Mesenchymal stem cell (in vitro differentiated cells and primary cell): ENCODE measurements around the gene ABCA4.

Experiments used
- DNase-seq: peaks from one replicate; pipeline ENCODE4 v3.0.0-alpha.2; 2013
- H2AFZ ChIP-seq: one replicate; pipeline ENCODE4 v1.6.1; 2013; ENCODE audit warnings: low read depth, mild to moderate bottlenecking, control low read depth, inconsistent platforms, low read length, moderate library complexity
- H2AK5ac ChIP-seq: 2 replicates; pipeline ENCODE4 v1.6.1; 2013; ENCODE audit warnings: low read length, moderate library complexity, mild to moderate bottlenecking, inconsistent platforms; ENCODE audit not compliant: severe bottlenecking
- H2BK120ac ChIP-seq: one replicate; pipeline ENCODE4 v1.6.1; 2013; ENCODE audit warnings: low read depth, mild to moderate bottlenecking, inconsistent platforms, low read length, moderate library complexity
- H2BK12ac ChIP-seq, 2 experiments: one replicate each; pipeline ENCODE4 v1.6.1; 2013; ENCODE audit warnings: inconsistent platforms in 2 of 2, low read length in 2 of 2, mild to moderate bottlenecking in 2 of 2, moderate library complexity in 2 of 2, control low read depth in 1 of 2
- H2BK15ac ChIP-seq: one replicate; pipeline ENCODE4 v1.6.1; 2013; ENCODE audit warnings: mild to moderate bottlenecking, low read depth, inconsistent platforms; ENCODE audit not compliant: poor library complexity, severe bottlenecking
- H2BK5ac ChIP-seq: 2 replicates; pipeline ENCODE4 v1.6.1; 2013; ENCODE audit warnings: low read depth, mild to moderate bottlenecking, low read length, control low read depth, inconsistent platforms; ENCODE audit not compliant: poor library complexity, severe bottlenecking
- H3K14ac ChIP-seq, 2 experiments: one replicate each; pipeline ENCODE4 v1.6.1; 2013; ENCODE audit warnings: inconsistent platforms in 2 of 2, low read length in 2 of 2, control low read depth in 1 of 2, mild to moderate bottlenecking in 1 of 2, moderate library complexity in 1 of 2
- H3K18ac ChIP-seq, 2 experiments: one replicate each; pipeline ENCODE4 v1.6.1; 2013; ENCODE audit warnings: inconsistent platforms in 2 of 2, low read length in 2 of 2, control low read depth in 1 of 2, low read depth in 1 of 2, mild to moderate bottlenecking in 1 of 2
- H3K23ac ChIP-seq, 2 experiments: one replicate each; pipeline ENCODE4 v1.6.1; 2013; ENCODE audit warnings: inconsistent platforms in 2 of 2, low read length in 2 of 2, mild to moderate bottlenecking in 2 of 2, moderate library complexity in 2 of 2, control low read depth in 1 of 2
- H3K27ac ChIP-seq: 2 replicates; pipeline ENCODE4 v1.5.1; 2013; ENCODE audit warnings: mild to moderate bottlenecking, moderate library complexity, low read length, control low read depth, inconsistent platforms; ENCODE audit not compliant: poor library complexity, severe bottlenecking
- H3K27me3 ChIP-seq, 2 experiments: 2 replicates each; pipeline versions ENCODE4 v1.6.1 to v1.7.0; 2013; ENCODE audit warnings: low read length in 2 of 2, mild to moderate bottlenecking in 2 of 2, moderate library complexity in 2 of 2, control low read depth in 1 of 2, inconsistent platforms in 1 of 2; ENCODE audit not compliant: control insufficient read depth in 1 of 2, insufficient read depth in 1 of 2
- H3K36me3 ChIP-seq, 2 experiments: 2 replicates each; pipeline versions ENCODE4 v1.6.1 to v1.7.0; 2013; ENCODE audit warnings: low read length in 2 of 2, control low read depth in 1 of 2, inconsistent platforms in 1 of 2, low read depth in 1 of 2, mild to moderate bottlenecking in 1 of 2; ENCODE audit not compliant: insufficient read depth in 2 of 2, control insufficient read depth in 1 of 2
- H3K4ac ChIP-seq, 2 experiments: one replicate each; pipeline ENCODE4 v1.6.1; 2013; ENCODE audit warnings: inconsistent platforms in 2 of 2, low read length in 2 of 2, mild to moderate bottlenecking in 2 of 2, moderate library complexity in 2 of 2, control low read depth in 1 of 2, low read depth in 1 of 2
- H3K4me1 ChIP-seq: 2 replicates; pipeline ENCODE4 v1.6.1; 2013; ENCODE audit warnings: low read depth, low read length, control low read depth; ENCODE audit not compliant: control insufficient read depth, insufficient read depth
- H3K4me2 ChIP-seq: 2 replicates; pipeline ENCODE4 v1.6.1; 2013; ENCODE audit warnings: low read length, mild to moderate bottlenecking, inconsistent platforms; ENCODE audit not compliant: poor library complexity, severe bottlenecking
- H3K4me3 ChIP-seq, 2 experiments: 2 replicates each; pipeline versions ENCODE4 v1.5.1 to v1.7.0; 2013; ENCODE audit warnings: low read length in 2 of 2, mild to moderate bottlenecking in 2 of 2, control low read depth in 1 of 2, low read depth in 1 of 2; ENCODE audit not compliant: insufficient read depth in 1 of 2
- H3K79me1 ChIP-seq: replicated peaks from 2 replicates; pipeline ENCODE4 v1.6.1; 2013; ENCODE audit warnings: mild to moderate bottlenecking, control low read depth, low read length, inconsistent platforms; ENCODE audit not compliant: poor library complexity, severe bottlenecking
- H3K9ac ChIP-seq: 2 replicates; pipeline ENCODE4 v1.7.0; 2013; ENCODE audit warnings: mild to moderate bottlenecking, low read length, moderate library complexity
- H3K9me3 ChIP-seq: 2 replicates; pipeline ENCODE4 v1.7.0; 2013; ENCODE audit warnings: mild to moderate bottlenecking, low read length; ENCODE audit not compliant: control insufficient read depth
- H4K8ac ChIP-seq: one replicate; pipeline ENCODE4 v1.6.1; 2013; ENCODE audit warnings: inconsistent platforms, mild to moderate bottlenecking, low read length, moderate library complexity
- H4K91ac ChIP-seq: one replicate; pipeline ENCODE4 v1.6.1; 2013; ENCODE audit warnings: mild to moderate bottlenecking, low read length, inconsistent platforms
- WGBS: methylation state at CpG from one replicate; pipeline ENCODE4 v1.1.7; 2013; ENCODE audit warnings: mixed read lengths; 5-methylcytosine and 5-hydroxymethylcytosine counted together

Gene ABCA4

DNA sequence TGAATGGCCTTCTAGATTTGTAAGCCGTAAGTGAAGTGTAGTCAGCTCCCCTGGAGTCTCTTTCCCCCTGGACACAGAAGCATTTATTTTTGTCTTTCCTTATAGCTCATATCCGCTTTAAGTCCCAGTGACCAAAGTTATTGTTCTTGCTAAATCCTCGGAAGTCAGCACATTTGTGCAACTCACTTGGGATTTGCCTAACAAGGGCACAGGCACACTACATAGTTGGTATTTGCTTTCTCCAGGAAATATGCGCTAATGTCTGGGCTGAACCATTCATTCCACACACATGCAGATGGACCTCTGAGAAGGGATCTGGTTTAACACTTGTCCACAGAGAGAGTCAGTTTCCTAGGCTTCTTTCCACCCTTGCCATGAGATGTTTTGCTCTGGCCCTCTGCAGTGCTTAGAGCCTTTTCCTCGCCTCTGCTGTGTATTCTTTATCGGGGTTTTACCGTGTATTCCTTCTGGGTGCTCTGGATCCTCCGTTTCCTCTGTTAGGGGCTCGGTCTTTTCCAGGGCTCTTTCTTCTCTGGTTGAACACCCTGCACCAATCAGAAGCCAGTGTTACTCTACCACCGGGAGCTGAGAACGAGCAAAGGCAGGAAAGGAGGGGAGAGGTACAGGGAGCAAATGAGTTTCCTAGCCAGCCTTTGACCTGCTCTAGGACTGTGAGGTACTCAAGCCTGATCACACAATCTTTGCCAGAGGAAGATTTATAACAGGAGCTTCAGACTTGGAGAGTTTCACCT lies 72.4 kb downstream of the ABCA4 start:
- Histone ChIP-seq H3K18ac (no peak overlapping the region), H4K8ac (peak overlapping the region; percentile 55), H2BK15ac (no peak overlapping the region), H3K4me2 (no peak overlapping the region), H3K79me1 (peaks cover 4% of the 10 kb centered on the region), H3K27ac (peak overlapping the region; percentile 67), H2AK5ac (no peak overlapping the region), H3K14ac (no peak overlapping the region), H2BK120ac (no peak overlapping the region), H3K4me3 (no peak overlapping the region), H3K4me1 (peaks cover 26% of the 10 kb centered on the region), H3K9me3 (no peaks in the 10 kb centered on the region), H3K9ac (peak overlapping the region; percentile 21), H3K4ac (peak overlapping the region in 1 of 2 experiments; percentile 7), H2AFZ (no peak overlapping the region), H4K91ac (no peak overlapping the region), H2BK5ac (no peak overlapping the region), H3K27me3 (no peaks in the 10 kb centered on the region), H3K36me3 (no peaks in the 10 kb centered on the region), H3K23ac (no peak overlapping the region), H2BK12ac (no peak overlapping the region)
- WGBS: 58% methylated on average over 11 of the region's 11 CpGs
- peak; percentile 74 for DNase-seq

DNA sequence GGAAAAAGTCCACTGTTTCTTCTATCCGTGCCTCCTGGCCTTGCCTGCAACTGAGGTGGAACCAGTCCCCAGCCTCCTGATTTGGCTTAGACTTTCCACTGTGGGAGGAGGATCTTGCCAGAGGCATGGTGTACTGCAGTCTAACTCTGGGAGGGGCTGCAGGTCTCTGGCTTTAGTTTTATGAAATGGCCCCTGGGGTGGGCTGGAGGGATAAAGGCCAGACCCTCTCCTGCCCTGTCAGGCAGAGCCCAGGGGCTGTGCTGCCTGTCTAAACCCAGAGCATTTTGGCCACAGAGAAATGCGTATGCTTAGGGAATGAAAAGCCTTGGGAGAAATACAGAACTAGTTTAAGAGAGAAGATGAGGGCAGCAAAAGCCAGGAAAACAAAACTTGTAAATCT lies 73.0 kb downstream of the ABCA4 start:
- WGBS: 85% methylated on average over 2 of the region's 2 CpGs
- peaks cover 28% of the 10 kb centered on the region for H3K4me1 ChIP-seq
- H3K4ac ChIP-seq: peak overlapping the region in 1 of 2 experiments; percentile 66
- no peaks in the 10 kb centered on the region for H3K9me3 ChIP-seq
- H4K8ac ChIP-seq: peak overlapping the region; percentile 12
- no peak overlapping the region for H2BK15ac ChIP-seq
- H3K9ac ChIP-seq: peak overlapping the region; percentile 21
- H3K18ac ChIP-seq: peak overlapping the region; percentile 50 to 71
- peak overlapping the region; percentile 67 for H3K27ac ChIP-seq
- H4K91ac ChIP-seq: peak overlapping the region; percentile 59
- H3K4me3 ChIP-seq: no peak overlapping the region
- H2BK5ac ChIP-seq: peak overlapping the region; percentile 68
- H3K4me2 ChIP-seq: no peak overlapping the region
- H2BK12ac ChIP-seq: no peak overlapping the region
- H3K23ac ChIP-seq: no peak overlapping the region
- no peaks in the 10 kb centered on the region for H3K27me3 ChIP-seq
- no peak for DNase-seq
- no peak overlapping the region for H2AFZ ChIP-seq
- H2BK120ac ChIP-seq: no peak overlapping the region
- no peak overlapping the region for H3K14ac ChIP-seq
- H3K79me1 ChIP-seq: peaks cover 4% of the 10 kb centered on the region
- H2AK5ac ChIP-seq: peak overlapping the region; percentile 79
- H3K36me3 ChIP-seq: no peaks in the 10 kb centered on the region

DNA sequence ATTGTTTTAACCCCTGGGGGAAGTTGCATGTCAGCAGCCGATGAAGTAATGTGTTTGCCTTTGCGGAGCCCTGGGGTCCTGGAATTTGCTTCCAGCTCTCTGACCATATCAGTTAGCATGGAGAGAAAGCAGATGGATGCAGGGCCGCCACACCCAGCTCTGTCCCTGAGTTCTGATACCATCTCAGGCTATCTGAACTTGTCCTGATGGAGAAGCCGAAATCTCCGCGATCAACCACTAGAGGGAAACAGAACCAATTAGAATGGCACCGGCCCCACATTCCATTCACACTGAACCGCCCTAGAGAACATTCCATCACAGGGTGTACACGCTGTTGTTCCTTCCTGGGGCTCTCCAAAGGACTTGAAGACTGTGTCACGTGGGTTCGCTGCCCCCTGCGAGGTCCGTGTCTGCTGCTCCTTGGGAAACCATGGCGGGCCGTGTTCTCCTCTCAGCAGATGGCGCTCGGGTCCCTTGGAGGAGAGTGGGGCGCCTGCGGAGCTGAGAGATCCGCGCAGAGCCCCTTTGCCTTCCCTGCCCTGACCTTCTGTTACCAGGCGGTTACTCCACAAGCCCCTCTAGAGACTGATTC lies 75.4 kb downstream of the ABCA4 start:
- H2BK5ac ChIP-seq: peak overlapping the region; percentile 50
- no peak overlapping the region for H2BK120ac ChIP-seq
- H2BK15ac ChIP-seq: no peak overlapping the region
- H3K36me3 ChIP-seq: no peaks in the 10 kb centered on the region
- no peak overlapping the region for H2AK5ac ChIP-seq
- peaks cover 26% of the 10 kb centered on the region for H3K4me1 ChIP-seq
- H4K91ac ChIP-seq: no peak overlapping the region
- peak overlapping the region in 1 of 2 experiments; percentile 26 for H3K4ac ChIP-seq
- H3K27me3 ChIP-seq: no peaks in the 10 kb centered on the region
- DNase-seq: peak; percentile 94
- peak overlapping the region; percentile 75 for H3K9ac ChIP-seq
- H3K79me1 ChIP-seq: peaks cover 6% of the 10 kb centered on the region
- H3K23ac ChIP-seq: no peak overlapping the region
- peak overlapping the region; percentile 1 for H2AFZ ChIP-seq
- no peak overlapping the region for H3K14ac ChIP-seq
- H4K8ac ChIP-seq: peak overlapping the region; percentile 73
- H3K27ac ChIP-seq: peak overlapping the region; percentile 82
- H3K4me2 ChIP-seq: no peak overlapping the region
- H2BK12ac ChIP-seq: peak overlapping the region in 1 of 2 experiments; percentile 76
- peak overlapping the region in 1 of 2 experiments; percentile 57 for H3K4me3 ChIP-seq
- WGBS: 6% methylated on average over 19 of the region's 22 CpGs
- H3K18ac ChIP-seq: peak overlapping the region in 1 of 2 experiments; percentile 13
- H3K9me3 ChIP-seq: no peaks in the 10 kb centered on the region

GRCh38 chr1:94044891-94045290 lies 76.1 kb downstream of the ABCA4 start:
- peak overlapping the region in 1 of 2 experiments; percentile 5 for H3K18ac ChIP-seq
- peak overlapping the region in 1 of 2 experiments; percentile 37 for H2BK12ac ChIP-seq
- H3K14ac ChIP-seq: no peak overlapping the region
- peak overlapping the region; percentile 87 for H2AK5ac ChIP-seq
- H3K9me3 ChIP-seq: no peaks in the 10 kb centered on the region
- H3K4me2 ChIP-seq: no peak overlapping the region
- H3K4me1 ChIP-seq: peaks cover 27% of the 10 kb centered on the region
- peak overlapping the region; percentile 37 for H2BK15ac ChIP-seq
- WGBS: 96% methylated on average over 8 of the region's 9 CpGs
- H3K27ac ChIP-seq: peak overlapping the region; percentile 51
- H3K9ac ChIP-seq: peak overlapping the region; percentile 31
- no peak overlapping the region for H4K91ac ChIP-seq
- no peak overlapping the region for H3K4me3 ChIP-seq
- no peak overlapping the region for H3K23ac ChIP-seq
- peaks cover 7% of the 10 kb centered on the region for H3K79me1 ChIP-seq
- DNase-seq: no peak
- H3K36me3 ChIP-seq: no peaks in the 10 kb centered on the region
- H2AFZ ChIP-seq: no peak overlapping the region
- H3K27me3 ChIP-seq: no peaks in the 10 kb centered on the region
- no peak overlapping the region for H4K8ac ChIP-seq
- H2BK120ac ChIP-seq: no peak overlapping the region
- no peak overlapping the region for H2BK5ac ChIP-seq
- H3K4ac ChIP-seq: no peak overlapping the region
